Fibroblast of mammary gland (primary cell): ENCODE measurements around the gene AGPAT4.

Experiments used
- DNase-seq: peaks from one replicate; pipeline ENCODE4 v3.0.0-alpha.2; 2010; ENCODE audit warnings: low read depth
- H3K4me3 ChIP-seq: 2 replicates; pipeline ENCODE4 v1.5.1; 2011; ENCODE audit warnings: low read depth, mild to moderate bottlenecking, low read length, moderate library complexity; ENCODE audit not compliant: control insufficient read depth
- TF ChIP-seq, protein P1 (sequence below): conservative IDR thresholded peaks from 2 replicates; pipeline ENCODE4 v1.5.1; 2011; ENCODE audit warnings: low read depth, low read length, inconsistent platforms; ENCODE audit not compliant: control insufficient read depth, insufficient read depth

The AGPAT4 gene

GRCh38 chr6:161308075-161308655 lies 34.3 kb upstream of the AGPAT4 start:
- DNase-seq = no peak
- no peak overlapping the region for H3K4me3 ChIP-seq
- TF ChIP-seq, protein P1, sequence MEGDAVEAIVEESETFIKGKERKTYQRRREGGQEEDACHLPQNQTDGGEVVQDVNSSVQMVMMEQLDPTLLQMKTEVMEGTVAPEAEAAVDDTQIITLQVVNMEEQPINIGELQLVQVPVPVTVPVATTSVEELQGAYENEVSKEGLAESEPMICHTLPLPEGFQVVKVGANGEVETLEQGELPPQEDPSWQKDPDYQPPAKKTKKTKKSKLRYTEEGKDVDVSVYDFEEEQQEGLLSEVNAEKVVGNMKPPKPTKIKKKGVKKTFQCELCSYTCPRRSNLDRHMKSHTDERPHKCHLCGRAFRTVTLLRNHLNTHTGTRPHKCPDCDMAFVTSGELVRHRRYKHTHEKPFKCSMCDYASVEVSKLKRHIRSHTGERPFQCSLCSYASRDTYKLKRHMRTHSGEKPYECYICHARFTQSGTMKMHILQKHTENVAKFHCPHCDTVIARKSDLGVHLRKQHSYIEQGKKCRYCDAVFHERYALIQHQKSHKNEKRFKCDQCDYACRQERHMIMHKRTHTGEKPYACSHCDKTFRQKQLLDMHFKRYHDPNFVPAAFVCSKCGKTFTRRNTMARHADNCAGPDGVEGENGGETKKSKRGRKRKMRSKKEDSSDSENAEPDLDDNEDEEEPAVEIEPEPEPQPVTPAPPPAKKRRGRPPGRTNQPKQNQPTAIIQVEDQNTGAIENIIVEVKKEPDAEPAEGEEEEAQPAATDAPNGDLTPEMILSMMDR = no peak

GRCh38 chr6:161305860-161306259 lies 32.0 kb upstream of the AGPAT4 start:
- H3K4me3 ChIP-seq = no peak overlapping the region
- DNase-seq = no peak
- TF ChIP-seq, protein P1 = no peak

DNA sequence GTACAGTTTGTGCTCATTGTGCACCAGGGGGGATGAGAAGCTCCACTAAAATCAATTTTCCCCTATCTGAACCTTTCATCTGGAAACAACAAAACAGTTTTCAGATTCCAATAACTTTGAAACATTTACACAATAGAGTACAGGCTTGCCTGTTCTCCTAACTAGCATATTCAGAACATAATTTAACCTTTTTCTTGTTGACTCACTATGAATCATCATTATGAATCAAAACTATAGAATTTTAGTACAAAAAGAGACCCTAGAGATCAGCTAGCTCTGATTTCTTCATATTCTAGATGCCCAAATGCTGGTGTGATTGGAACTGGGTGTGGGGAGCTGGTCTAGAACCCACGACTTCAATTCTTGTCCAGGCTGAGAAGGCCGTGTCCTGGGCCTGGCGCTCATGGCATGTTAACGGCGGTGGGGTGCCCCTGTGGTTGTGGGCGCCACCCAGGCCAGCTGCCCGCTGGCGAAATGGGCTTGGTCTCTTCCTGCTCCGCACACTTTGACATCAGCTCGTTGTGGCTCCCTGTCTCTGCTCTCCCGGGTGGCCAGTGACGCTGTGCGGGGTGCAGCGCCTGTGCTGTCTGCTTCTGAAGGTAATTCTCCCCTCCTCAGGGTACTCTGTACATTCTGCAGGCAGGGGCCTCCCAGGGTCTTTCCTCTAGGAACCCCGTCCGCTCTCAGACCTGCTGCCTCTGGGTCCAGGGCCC lies 29.9 kb upstream of the AGPAT4 start:
- H3K4me3 ChIP-seq = no peak overlapping the region
- TF ChIP-seq, protein P1 = no peak
- DNase-seq = peak; percentile 70

DNA sequence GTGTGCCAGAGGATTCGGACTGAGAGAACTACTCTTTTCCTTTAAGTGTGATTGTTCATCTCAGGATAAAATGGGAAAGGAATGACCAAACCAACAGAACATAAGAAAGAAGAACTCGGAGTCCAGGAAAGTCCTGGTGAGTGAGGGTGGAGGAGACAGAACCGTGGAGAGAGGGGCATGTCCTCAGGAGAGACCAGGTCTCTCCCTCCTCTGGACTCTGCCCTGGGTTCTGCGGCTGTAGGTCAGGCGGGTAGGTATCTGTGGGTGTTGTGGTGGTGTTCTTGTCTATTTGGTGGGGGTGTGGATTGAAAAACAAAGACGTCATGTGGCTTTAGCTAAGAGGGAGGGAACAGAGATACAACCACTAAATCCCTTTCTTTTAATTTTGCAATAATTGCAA lies 29.1 kb upstream of the AGPAT4 start:
- no peak overlapping the region for H3K4me3 ChIP-seq
- TF ChIP-seq, protein P1 = no peak

DNA sequence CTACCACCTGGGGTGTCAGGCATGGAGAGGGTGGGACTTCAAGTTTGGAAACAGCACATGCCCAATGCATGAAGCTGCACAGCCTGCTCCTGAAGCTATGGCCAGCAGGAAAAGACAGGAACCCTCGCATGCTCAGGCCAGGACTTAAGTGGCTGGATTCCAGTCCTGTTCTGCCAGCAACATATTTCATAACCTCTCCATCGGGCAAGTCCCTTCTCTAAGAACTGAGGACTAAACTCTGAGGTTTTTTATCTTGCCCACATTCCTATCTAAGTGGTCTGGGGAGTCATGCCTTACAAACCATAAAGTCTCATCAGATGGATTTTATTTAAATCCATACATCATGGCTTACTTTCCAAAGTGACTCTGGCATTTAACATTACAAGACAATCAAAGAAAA lies 27.5 kb upstream of the AGPAT4 start:
- TF ChIP-seq, protein P1 = no peak

More for the DNA sequence above, 29.1 kb upstream of the AGPAT4 start:
- DNase-seq = no peak

DNA sequence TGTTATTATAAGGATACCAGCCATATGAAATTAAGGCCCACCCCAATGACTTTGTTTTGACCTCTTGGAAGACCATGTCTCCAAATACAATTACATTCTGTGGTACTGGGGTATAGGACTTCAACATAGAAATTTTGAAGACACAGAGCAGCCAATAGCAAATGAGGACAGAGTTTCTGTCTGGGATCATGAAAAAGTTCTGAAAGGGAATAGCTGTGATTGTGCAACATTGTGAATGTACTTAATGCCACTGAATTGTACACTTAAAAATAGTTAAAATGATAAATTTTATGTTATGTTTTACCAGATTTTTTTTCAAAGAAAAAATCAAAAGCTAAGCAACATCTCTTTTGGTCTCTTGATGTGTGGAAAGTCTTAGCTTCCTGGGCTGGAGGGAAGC lies 27.0 kb upstream of the AGPAT4 start:
- TF ChIP-seq, protein P1 = no peak
- no peak overlapping the region for H3K4me3 ChIP-seq
- peak; percentile 14 for DNase-seq

More for the DNA sequence above, 27.5 kb upstream of the AGPAT4 start:
- no peak overlapping the region for H3K4me3 ChIP-seq
- peak; percentile 70 for DNase-seq
